HG02798 (cell line): ENCODE measurements around the gene SLC2A4RG.

Experiments
- ATAC-seq: cut with Tn5 transposase; IDR thresholded peaks from one replicate; pipeline ENCODE4 v1.9.1; 2021; ENCODE audit warnings: mild to moderate bottlenecking; ENCODE audit not compliant: unreplicated experiment, poor library complexity

The SLC2A4RG gene

GRCh38 chr20:63739130-63740069, at the start of gene SLC2A4RG:
SLC2A4RG (plus strand) TSS chr20:63739776; CDS start chr20:63739913, 137 bp downstream.
- peak; percentile 65 for ATAC-seq

- no peak for ATAC-seq
Measured at GRCh38 chr20:63690003-63690897, 49.3 kb upstream of the SLC2A4RG start.

GRCh38 chr20:63690898-63691710, 48.5 kb upstream of the SLC2A4RG start:
- no peak for ATAC-seq

GRCh38 chr20:63691711-63692435, 47.7 kb upstream of the SLC2A4RG start:
- ATAC-seq: no peak

GRCh38 chr20:63692436-63693082, 47.0 kb upstream of the SLC2A4RG start:
- ATAC-seq: no peak

- no peak for ATAC-seq
Measured at GRCh38 chr20:63693083-63693732, 46.4 kb upstream of the SLC2A4RG start.

- ATAC-seq: no peak
Measured at GRCh38 chr20:63693733-63694583, 45.6 kb upstream of the SLC2A4RG start.

- no peak for ATAC-seq
Measured at GRCh38 chr20:63694584-63695423, 44.8 kb upstream of the SLC2A4RG start.

GRCh38 chr20:63695424-63696305, 43.9 kb upstream of the SLC2A4RG start:
- ATAC-seq: no peak

GRCh38 chr20:63696306-63696627, 43.3 kb upstream of the SLC2A4RG start:
- ATAC-seq: no peak

- no peak for ATAC-seq
Measured at GRCh38 chr20:63696628-63697356, 42.8 kb upstream of the SLC2A4RG start, which contains the start of gene TNFRSF6B. TNFRSF6B (plus strand) TSS chr20:63696652; CDS start chr20:63696768, 116 bp downstream.

GRCh38 chr20:63697357-63697867, 42.2 kb upstream of the SLC2A4RG start:
- no peak for ATAC-seq

GRCh38 chr20:63697868-63698545, 41.6 kb upstream of the SLC2A4RG start:
- no peak for ATAC-seq

GRCh38 chr20:63698739-63699465, 40.7 kb upstream of the SLC2A4RG start:
- ATAC-seq: no peak
